Measurements from ENCODE around the gene CPA5. TPM values are rescaled to one million over a fixed set of nuclear protein-coding genes. Genes with fewer than 3 reads are reported as not detected.

The CPA5 gene
- polyA plus RNA-seq, 1 donor, result 2.0 TPM

DNA sequence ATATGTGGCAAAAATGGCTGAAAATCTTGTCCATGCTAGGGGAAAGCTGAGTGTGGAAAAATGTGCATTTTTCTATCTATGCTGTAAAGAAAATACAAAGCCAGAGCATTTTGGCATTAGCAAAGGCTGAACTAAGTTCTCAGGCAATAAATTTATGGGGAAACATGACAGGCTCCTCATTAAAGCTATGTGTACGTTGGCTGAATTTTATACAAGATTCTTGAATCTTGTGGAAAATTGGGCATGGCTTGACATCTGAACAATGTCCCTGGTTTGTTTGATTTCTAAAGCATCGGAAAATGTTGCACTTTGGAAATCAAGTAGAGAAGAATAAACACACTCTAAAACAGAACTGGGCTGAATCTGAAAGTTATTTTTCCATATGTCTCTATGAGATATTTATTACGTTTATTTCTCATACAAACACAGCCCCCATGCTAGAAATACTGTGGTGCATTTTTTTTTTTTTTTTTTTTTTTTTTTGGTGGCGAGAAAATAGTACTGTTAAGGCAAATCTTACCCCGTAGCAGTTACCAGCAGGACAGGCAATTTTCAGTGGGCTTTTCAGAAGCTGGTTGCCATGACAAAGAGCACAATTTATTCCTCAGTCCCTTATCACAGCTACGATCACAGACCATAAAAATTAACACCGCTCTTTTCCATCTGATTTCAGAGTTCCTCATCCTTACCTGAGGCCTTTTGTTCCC, 52.6 kb downstream of the CPA5 start:
- peak; percentile 75 for DNase-seq (ENCODE audit: low read depth)

DNA sequence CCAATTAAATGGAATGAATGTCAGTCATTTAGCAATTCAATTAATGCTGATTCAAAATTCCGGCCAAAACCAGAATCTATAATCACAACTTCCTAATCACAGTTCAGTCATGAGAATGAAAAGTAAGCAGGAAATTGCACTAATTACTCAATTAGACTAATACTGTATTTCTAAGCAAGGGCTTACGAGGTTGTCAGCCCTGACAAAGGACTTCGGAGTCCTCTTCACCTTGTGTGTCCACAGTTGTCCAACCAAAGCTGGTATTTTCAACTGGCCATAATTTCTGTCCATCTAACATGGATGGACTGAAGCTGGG, 53.1 kb downstream of the CPA5 start:
- DNase-seq (ENCODE audit: low read depth), result no peak

DNA sequence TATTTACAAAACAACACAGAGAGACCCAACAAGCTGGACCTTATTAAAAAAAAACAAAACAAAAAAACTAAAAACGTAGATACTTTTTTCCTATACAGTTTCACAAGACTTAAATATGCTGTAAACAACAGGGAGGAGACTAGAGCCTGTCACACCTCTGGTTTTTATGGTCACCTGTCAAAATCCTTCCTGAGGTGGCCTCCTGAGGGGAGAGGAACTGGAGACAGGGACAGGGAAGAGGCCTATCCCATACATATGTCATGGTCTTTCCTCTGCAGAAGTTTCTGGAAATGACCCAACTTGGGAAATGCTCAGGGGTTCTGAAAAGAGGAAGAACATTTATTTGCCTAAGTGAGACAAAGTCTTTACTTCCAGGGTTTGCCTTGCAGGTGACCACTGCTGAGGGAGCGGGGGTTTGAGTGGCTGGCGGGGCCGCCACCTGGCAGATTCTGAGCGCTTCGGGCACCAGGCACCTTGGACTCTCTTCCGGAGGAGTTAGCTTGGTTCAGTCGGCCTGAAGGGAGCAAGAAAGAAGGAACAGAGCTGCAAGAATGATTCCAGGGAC, 54.0 kb downstream of the CPA5 start:
- no peak for DNase-seq (ENCODE audit: low read depth)

DNA sequence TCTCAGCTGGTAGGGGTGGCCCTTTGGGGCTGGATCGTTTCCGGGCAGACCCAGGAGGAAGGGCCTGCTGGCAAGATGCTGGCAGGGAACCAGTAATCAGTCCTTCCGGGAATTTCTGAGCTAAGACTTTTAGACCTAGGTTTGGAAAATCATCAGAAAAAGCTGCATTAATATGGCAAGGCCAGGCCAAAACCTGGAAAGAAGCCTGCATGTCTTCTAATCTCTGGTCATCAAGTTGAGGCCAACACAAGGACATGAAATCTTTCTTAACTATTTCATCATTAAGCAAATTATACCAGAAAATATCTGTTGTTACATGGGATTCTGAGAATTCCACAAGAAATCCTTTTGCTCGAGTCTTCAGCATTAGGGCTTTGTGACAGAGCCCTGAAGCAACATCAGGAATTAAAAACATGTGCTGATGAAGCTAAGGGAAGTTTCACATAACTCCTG, 55.5 kb downstream of the CPA5 start:
- no peak for DNase-seq (ENCODE audit: low read depth)

DNA sequence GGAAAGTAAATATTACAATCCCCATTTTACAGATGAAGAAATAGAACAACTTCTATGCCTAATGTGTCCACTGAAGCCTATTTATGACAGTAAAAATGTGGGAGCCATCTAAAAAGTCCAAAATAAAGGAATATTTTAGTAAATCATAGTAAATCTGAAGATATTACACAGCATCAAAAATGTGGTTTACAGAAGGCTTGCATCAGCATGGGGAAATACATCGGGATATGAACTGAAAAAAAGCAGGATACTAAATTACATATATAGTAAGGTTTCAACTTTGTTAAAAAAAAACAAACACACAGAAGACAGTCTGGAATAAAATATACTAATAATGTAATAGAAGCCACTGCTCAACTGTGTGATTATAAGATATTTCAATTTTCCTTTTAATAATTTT, 56.5 kb downstream of the CPA5 start:
- DNase-seq (ENCODE audit: low read depth), result no peak

DNA sequence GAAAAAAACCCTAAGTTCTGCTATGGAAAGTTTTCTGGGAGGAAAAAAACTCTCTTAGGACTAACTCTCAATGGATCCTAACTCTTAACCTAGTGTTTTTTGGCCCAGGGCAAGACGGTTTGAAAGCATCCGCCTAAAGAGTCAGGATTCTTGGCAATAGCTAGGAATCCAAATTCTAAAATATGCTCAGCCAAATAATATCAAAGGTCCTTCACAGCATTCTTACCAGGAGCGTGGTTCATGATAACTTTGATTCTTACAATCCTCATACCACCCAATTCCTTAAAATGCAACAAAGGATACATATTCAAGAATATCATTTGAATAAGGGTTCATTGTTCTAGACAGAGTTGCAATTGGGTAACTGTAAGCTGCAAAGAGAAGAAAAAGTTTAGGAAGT, 57.0 kb downstream of the CPA5 start:
- no peak for DNase-seq (ENCODE audit: low read depth)

DNA sequence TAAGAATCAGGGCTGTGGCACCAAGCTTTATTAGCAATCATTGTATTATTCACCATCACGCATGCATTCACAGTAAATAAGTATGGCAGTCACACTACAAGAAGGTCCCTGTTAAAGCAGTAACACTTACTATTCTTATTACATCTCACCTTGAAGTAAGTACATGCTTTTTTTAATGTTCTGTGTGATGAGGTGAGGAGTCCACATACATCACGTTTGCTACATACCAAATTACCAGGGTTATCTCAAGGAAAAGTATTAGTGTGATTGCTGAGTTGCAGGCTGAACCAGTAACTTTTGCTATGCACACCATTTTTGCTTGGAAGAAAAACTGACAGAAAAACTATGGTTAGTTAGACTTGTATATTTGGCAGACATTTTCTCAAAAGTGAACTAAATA, 60.4 kb downstream of the CPA5 start:
- no peak for DNase-seq (ENCODE audit: low read depth)

DNA sequence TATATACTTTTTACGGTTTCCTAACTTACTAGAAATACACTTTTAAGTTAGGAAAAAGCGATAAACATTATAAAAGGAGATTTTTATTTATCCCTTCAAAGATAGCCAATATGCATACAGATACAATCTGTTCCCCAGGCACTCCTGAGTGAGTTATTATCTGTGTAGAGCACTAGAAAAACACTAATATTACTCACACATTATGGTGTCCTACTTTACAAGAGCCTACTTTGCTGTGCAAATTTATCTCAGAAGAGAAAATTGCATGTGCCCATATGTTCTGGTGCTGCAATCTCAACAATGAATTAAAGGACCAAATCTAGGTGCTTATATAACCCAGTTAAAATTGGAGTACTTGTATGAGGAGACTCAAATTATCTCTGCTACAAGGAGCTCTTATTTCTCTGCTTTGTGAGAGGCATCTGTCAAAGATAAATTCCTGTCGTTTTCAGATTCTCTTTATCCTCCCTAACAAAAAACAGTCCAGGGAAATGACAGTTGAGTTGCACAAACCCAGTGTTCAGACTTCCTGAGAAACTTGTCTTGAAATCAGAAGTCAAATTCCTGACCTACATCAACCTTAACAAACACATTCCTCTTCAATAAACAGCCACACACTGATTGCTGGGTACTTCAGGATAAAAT, 64.6 kb downstream of the CPA5 start:
- DNase-seq (ENCODE audit: low read depth), result no peak

DNA sequence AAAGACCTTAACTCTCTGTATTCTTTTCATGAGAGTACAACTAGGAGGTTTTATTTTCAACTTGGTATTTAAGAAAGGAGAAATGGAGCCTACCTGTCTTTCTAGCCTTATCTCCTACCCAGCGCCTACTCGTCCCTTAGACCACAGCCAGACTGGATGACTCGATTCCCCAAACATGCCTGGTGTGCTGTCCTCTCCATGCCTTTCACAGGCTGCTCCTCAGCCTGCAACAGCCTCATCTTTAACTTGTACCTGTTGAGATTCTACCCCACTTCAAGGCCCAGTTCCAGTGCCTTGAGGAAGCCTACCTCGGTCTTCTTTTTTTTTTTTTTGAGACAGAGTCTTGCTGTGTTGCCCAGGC, 65.1 kb downstream of the CPA5 start:
- DNase-seq (ENCODE audit: low read depth), result no peak

DNA sequence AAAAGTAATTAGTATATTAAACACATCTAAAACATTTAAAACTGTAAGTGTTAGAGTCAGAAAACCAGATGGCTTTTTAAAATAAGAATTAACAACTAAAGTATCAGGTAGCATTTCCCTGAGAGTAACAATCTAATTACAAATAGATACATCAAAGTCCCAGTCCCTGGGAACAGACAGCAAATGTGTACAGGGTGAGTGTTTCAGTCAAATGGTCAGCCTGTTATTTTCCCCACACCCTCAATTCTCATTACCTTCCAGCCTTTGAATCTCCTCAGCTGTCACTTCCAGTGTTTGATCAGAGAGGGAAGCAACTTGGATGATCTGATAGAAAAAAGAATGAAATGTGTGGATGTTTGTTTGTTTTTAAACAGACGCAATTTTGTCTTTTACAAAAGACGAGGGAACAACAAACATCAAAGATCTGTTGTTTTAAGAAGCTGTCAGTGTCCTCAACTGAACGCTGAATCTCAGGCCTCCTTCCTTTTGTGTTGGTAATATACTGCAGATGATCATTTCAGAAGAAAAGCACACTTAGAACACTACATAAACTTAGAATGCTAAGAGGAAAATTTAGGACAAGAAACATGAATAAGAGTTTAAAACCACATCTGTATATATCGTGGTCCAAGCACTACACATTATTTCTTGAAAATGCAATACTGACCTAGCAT, 66.4 kb downstream of the CPA5 start:
- DNase-seq (ENCODE audit: low read depth), result no peak

DNA sequence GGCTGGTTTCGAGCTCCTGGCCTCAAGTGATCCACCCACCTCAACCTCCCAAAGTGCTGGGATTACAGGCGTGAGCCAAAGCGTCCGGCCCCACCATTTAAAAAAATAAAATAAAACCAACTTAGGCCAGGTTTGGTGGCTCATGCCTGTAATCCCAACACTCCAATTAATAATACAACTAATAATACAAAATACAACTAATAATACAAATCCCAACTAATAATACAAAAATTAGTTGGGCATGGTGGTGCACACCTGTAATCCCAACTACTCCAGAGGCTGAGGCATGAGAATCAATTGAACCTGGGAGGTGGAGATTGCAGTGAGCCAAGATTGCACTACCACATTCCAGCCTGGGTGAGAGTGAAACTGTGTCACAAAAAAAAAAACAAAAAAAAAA, 68.6 kb downstream of the CPA5 start:
- no peak for DNase-seq (ENCODE audit: low read depth)

DNA sequence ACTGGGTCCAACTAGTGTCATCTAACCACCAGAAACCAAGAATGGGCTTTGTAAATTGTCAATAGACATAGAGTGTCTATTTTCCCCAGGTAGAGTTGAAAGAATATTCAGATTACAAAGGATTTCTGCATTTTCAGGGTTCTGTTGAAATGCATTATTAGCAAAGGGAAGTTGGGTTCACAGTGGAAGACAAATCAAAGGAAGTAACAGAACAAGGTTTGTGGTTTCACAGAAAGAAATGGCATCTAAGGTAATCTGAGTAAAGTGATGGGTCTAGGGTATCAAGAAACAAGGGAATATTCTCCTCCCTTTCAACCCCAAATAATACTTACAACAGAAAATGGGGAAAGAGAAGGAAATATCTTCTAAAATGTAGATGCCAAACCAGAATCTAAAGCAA, 70.4 kb downstream of the CPA5 start:
- DNase-seq (ENCODE audit: low read depth), result no peak

DNA sequence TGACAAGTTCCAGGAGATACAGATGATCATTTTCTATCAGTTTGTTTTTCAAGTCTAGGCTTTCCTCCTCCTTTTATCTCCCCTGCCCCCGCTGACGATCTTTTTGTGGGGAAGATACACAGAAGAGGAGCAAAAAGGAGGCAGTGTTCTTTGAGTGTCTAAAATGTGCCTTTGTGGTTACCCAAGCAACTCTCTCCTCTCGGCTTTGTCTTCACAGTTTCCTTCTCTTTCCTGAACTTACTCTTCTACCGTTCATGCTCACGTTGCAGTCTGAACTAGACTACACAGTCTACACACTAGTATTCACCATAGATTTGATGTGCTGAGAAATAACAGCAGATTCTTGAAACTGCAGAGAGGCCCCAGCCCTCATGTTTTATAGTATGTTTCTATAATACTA, 72.6 kb downstream of the CPA5 start:
- no peak for DNase-seq (ENCODE audit: low read depth)

DNA sequence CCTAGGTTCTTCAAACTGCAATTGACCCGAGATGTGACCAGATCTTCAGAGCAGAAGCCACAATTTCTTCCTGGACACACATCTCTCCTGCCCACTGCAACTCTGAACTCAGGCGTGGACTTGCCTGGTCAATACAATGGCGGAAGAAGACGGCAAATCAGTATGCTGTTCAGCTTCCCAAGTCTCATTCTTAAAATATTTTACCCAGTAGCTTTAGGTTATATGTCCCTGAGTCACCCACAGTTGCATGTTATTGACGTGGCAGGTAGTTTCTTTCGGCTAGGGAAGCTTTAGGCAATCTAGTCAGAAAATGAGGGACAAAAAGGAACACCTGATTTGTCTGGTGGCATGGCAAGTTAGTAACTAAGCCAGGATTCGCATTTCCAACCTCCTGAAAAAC, 73.7 kb downstream of the CPA5 start:
- DNase-seq (ENCODE audit: low read depth), result no peak

Other genes with a start within 250 kb of the CPA5 start
- 10.7 TPM for gene TMEM209, start 139.4 kb upstream of the CPA5 start, polyA plus RNA-seq (ENCODE audit: insufficient read length)
- gene SSMEM1, start 137.0 kb upstream of the CPA5 start, polyA plus RNA-seq (ENCODE audit: insufficient read length), result not detected
- 0.49 TPM for gene CPA2, start 78.0 kb upstream of the CPA5 start, polyA plus RNA-seq (ENCODE audit: insufficient read length)
- 2.2 TPM for gene CPA4, start 51.7 kb upstream of the CPA5 start, polyA plus RNA-seq (ENCODE audit: insufficient read length)
- gene CPA1, start 35.7 kb downstream of the CPA5 start, polyA plus RNA-seq (ENCODE audit: insufficient read length), result 6.5 TPM
- gene CEP41, start 96.2 kb downstream of the CPA5 start, polyA plus RNA-seq (ENCODE audit: insufficient read length), result 22.9 TPM
- 810 TPM for gene MEST, start 147.3 kb downstream of the CPA5 start, polyA plus RNA-seq (ENCODE audit: insufficient read length)

All from forelimb muscle (tissue), 1 donor.